Lung (tissue), 12 donors: ENCODE measurements around the gene CORO2A. TPM values are rescaled to one million over a fixed set of nuclear protein-coding genes. Genes with fewer than 3 reads are reported as not detected.
A peak's percentile ranks its signal among the peaks of the same experiment; 100 is the strongest.

Experiments
- ATAC-seq: fragments of 200-7000 bp; cut with Tn5 transposase; one replicate; pipeline ENCODE4 v1.9.1; 2020; ENCODE audit warnings: moderate number of reproducible peaks; ENCODE audit not compliant: insufficient read depth, low FRiP score
- DNase-seq, 3 donors: peaks; one replicate each; pipeline ENCODE4 v3.0.0-alpha.2; 2013 to 2017
- H3K27ac ChIP-seq, 2 donors: one replicate each; pipeline ENCODE4 v1.5.1; 2013; ENCODE audit warnings: mild to moderate bottlenecking in 2 of 2, moderate library complexity in 2 of 2, control low read depth in 1 of 2, inconsistent platforms in 1 of 2, low read depth in 1 of 2, low read length in 1 of 2
- H3K27me3 ChIP-seq, 3 donors: one replicate each; pipeline ENCODE4 v1.5.1; 2013; ENCODE audit warnings: low read length in 2 of 3; ENCODE audit not compliant: control insufficient read depth in 3 of 3, insufficient read depth in 3 of 3
- H3K36me3 ChIP-seq, 4 donors: one replicate each; pipeline ENCODE4 v1.5.1; 2013; ENCODE audit warnings: low read length in 4 of 4, mild to moderate bottlenecking in 1 of 4, moderate library complexity in 1 of 4; ENCODE audit not compliant: control insufficient read depth in 4 of 4, insufficient read depth in 4 of 4
- H3K4me1 ChIP-seq, 5 donors: one replicate each; pipeline ENCODE4 v1.5.1; 2013; ENCODE audit warnings: low read length in 5 of 5, mild to moderate bottlenecking in 2 of 5, moderate library complexity in 1 of 5; ENCODE audit not compliant: control insufficient read depth in 5 of 5, insufficient read depth in 5 of 5
- H3K4me3 ChIP-seq: one replicate; pipeline ENCODE4 v1.5.1; 2013; ENCODE audit warnings: mild to moderate bottlenecking, control low read depth, moderate library complexity
- H3K9ac ChIP-seq, 2 donors: one replicate each; pipeline ENCODE4 v1.5.1; 2013; ENCODE audit warnings: low read length in 2 of 2, control low read depth in 1 of 2; ENCODE audit not compliant: insufficient read depth in 1 of 2
- H3K9me3 ChIP-seq, 4 donors: one replicate each; pipeline ENCODE4 v1.5.1; 2013; ENCODE audit warnings: low read length in 3 of 4, mild to moderate bottlenecking in 1 of 4, moderate library complexity in 1 of 4; ENCODE audit not compliant: control insufficient read depth in 4 of 4, insufficient read depth in 3 of 4
- WGBS, 2 donors: extraction: QIAGEN DNeasy Blood & Tissue Kit; methylation state at CpG; one replicate each; pipeline ENCODE4 v1.1.7; 2013; 5-methylcytosine and 5-hydroxymethylcytosine counted together
- polyA plus RNA-seq, 2 donors: library from polyadenylated mRNA; stranded (reverse); fragments of 200-250 nt; gene quantifications; one replicate each; pipeline ENCODE4 v1.2.1, GENCODE V29; 2013
- total RNA-seq, 2 donors: library from RNA; depleted of rRNA in 1 of 2; stranded (reverse); fragments of >200 nt in 1 of 2; gene quantifications; one replicate each; pipeline ENCODE4 v1.2.1, GENCODE V29; 2014 to 2021
- TF ChIP-seq, protein P1 (sequence below): IDR thresholded peaks from 2 replicates; pipeline ENCODE4 v1.5.1; 2012; ENCODE audit warnings: mild to moderate bottlenecking; ENCODE audit errors: control extremely low read depth, extremely low read depth
- donor health status: control.
- donor health status: control.
- donor health status: Bipolar disorder and iron deficiency.
- donor health status: healthy.
- donor health status: DM: yes; HTN: yes; CAD: no.

The CORO2A gene
- total and polyA plus RNA-seq, 4 donors: 6.8 to 22.3 (median 14.7) TPM

DNA sequence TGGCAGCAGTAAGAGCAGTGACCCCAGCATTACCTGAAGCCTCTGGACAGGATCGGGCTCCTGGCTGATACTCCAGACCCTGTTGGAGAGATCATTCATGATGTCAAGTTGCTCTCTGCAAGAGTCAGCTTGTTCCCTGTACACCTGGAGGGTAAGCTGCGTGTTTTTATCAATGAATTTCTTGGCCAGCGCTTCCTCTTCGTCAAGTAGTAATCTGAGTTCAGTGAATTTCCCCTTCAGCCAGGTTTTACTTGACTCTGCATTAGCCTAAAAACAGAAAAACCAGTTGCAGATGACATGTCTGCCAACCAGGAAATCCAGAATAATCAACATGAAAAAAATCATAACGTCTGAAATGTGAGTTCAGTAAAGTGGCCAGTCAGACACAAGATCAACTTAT lies 92.5 kb downstream of the CORO2A start:
- TF ChIP-seq, protein P1, sequence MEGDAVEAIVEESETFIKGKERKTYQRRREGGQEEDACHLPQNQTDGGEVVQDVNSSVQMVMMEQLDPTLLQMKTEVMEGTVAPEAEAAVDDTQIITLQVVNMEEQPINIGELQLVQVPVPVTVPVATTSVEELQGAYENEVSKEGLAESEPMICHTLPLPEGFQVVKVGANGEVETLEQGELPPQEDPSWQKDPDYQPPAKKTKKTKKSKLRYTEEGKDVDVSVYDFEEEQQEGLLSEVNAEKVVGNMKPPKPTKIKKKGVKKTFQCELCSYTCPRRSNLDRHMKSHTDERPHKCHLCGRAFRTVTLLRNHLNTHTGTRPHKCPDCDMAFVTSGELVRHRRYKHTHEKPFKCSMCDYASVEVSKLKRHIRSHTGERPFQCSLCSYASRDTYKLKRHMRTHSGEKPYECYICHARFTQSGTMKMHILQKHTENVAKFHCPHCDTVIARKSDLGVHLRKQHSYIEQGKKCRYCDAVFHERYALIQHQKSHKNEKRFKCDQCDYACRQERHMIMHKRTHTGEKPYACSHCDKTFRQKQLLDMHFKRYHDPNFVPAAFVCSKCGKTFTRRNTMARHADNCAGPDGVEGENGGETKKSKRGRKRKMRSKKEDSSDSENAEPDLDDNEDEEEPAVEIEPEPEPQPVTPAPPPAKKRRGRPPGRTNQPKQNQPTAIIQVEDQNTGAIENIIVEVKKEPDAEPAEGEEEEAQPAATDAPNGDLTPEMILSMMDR: no peak
- no peaks in the 10 kb centered on the region for H3K27me3 ChIP-seq
- no peak overlapping the region for H3K27ac ChIP-seq
- no peak overlapping the region for H3K4me3 ChIP-seq
- H3K36me3 ChIP-seq: peaks cover 0 to 11% (median 3%) of the 10 kb centered on the region in 4 donors
- WGBS, 2 donors: 48% methylated on average over 5 of the region's 5 CpGs
- peaks cover 0 to 4% (median 0%) of the 10 kb centered on the region in 5 donors for H3K4me1 ChIP-seq
- peaks cover 0 to 3% (median 0%) of the 10 kb centered on the region in 4 donors for H3K9me3 ChIP-seq
- DNase-seq (peak in 1 of 3 donors; percentile 37), ATAC-seq (no peak)
- H3K9ac ChIP-seq: no peak overlapping the region

DNA sequence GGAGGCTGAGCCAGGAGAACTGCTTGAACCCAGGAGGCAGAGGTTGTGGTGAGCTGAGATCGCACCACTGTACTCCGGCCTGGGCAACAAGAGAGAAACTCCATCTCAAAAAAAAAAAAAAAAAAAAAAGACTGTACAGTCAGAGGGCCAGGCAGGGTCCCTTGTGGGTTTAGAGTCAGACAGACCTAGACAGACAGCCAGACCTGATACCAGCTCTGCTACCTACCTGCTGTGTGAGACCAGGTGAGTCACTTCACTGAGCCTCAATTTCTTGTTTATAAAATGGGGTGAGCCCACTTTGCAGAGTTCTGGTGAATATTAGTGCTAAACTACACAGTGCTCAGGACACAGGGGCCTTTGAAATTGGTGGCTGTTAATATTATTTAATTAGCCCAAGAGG lies 93.1 kb downstream of the CORO2A start:
- TF ChIP-seq, protein P1: no peak
- no peak for DNase-seq
- H3K27ac ChIP-seq: no peak overlapping the region
- ATAC-seq: no peak
- H3K9me3 ChIP-seq: no peaks in the 10 kb centered on the region
- WGBS, 2 donors: 96% methylated on average over 2 of the region's 2 CpGs; no CpG with 5 or more reads in 1 of the 2 donors
- H3K4me3 ChIP-seq: no peak overlapping the region
- no peak overlapping the region for H3K9ac ChIP-seq
- no peaks in the 10 kb centered on the region for H3K27me3 ChIP-seq
- peaks cover 0 to 15% (median 3%) of the 10 kb centered on the region in 4 donors for H3K36me3 ChIP-seq
- peaks cover 0 to 2% (median 0%) of the 10 kb centered on the region in 5 donors for H3K4me1 ChIP-seq

DNA sequence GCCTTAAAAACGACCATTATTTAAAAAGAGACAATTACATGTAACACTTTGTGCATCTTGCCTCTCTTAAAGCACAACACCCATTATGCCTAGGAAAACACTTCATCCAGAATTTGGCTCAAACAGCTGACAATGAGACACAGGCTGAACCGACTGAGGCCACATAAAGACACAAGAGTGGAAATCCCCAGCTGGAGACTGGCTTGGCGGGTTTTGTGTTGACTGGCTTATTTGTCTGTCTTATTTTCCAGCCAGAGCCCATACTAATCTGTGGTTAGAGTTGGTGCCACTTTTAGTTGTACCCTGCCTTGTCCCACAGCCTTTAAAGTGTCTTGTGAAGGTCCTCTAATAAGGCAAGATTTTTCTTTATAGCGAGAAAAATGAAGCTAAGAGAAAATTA lies 94.6 kb downstream of the CORO2A start:
- no peak overlapping the region for H3K27ac ChIP-seq
- H3K4me3 ChIP-seq: no peak overlapping the region
- no peak overlapping the region for H3K9ac ChIP-seq
- H3K27me3 ChIP-seq: no peaks in the 10 kb centered on the region
- TF ChIP-seq, protein P1: no peak
- WGBS, 2 donors: 70 to 90% methylated on average over 4 of the region's 4 CpGs
- H3K4me1 ChIP-seq: peaks cover 0 to 2% (median 0%) of the 10 kb centered on the region in 5 donors
- no peaks in the 10 kb centered on the region for H3K9me3 ChIP-seq
- H3K36me3 ChIP-seq: peaks cover 0 to 17% (median 3%) of the 10 kb centered on the region in 4 donors
- ATAC-seq (no peak), DNase-seq (no peak)

DNA sequence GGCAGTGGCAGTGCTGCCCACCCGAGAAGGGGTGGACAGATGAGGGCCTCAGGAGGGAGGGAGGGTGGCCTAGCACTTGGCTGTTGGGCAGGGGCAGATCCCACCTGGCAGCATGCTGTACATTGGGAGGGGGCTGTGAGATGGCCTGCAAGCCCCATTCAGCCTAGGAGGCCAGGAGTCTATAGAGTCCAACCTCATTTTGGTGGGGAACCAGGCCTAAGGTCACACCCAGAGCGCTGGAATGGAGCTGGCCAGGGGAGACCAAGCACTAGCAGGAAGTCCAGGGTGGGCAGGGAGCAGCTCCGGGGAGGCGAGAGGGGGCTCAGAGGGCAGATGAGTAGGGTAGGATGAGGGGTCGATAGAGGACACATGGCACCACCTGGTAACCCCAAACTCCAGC lies 96.3 kb downstream of the CORO2A start:
- no peaks in the 10 kb centered on the region for H3K27me3 ChIP-seq
- H3K9me3 ChIP-seq: no peaks in the 10 kb centered on the region
- TF ChIP-seq, protein P1: no peak
- H3K4me1 ChIP-seq: no peaks in the 10 kb centered on the region
- no peak overlapping the region for H3K4me3 ChIP-seq
- H3K9ac ChIP-seq: no peak overlapping the region
- peaks cover 0 to 21% (median 3%) of the 10 kb centered on the region in 4 donors for H3K36me3 ChIP-seq
- DNase-seq: no peak
- no peak for ATAC-seq
- no peak overlapping the region for H3K27ac ChIP-seq
- 96 to 97% methylated on average over 5 of the region's 5 CpGs for WGBS, 2 donors
